PC-3 (cell line): ENCODE results near the gene TRABD2B.

ENCODE experiments used
- EZH2 ChIP-seq: fragments of 300-600 bp; sonication (generic); IDR thresholded peaks from one replicate; pipeline ENCODE4 v1.6.1; 2017; ENCODE audit warnings: antibody characterized with exemption, mild to moderate bottlenecking, low read length; ENCODE audit not compliant: unreplicated experiment
- EZH2phosphoT487 ChIP-seq: fragments of 300-600 bp; sonication (generic); IDR thresholded peaks from 2 replicates; pipeline ENCODE4 v1.6.1; 2018; ENCODE audit warnings: mild to moderate bottlenecking, antibody characterized with exemption, low read length, borderline replicate concordance
- TF ChIP-seq, protein P1 (sequence below): fragments of 300-600 bp; sonication (generic); conservative IDR thresholded peaks from 2 replicates; pipeline ENCODE4 v1.5.1; 2017; ENCODE audit warnings: antibody characterized with exemption, low read depth, mild to moderate bottlenecking, low read length

DNA sequence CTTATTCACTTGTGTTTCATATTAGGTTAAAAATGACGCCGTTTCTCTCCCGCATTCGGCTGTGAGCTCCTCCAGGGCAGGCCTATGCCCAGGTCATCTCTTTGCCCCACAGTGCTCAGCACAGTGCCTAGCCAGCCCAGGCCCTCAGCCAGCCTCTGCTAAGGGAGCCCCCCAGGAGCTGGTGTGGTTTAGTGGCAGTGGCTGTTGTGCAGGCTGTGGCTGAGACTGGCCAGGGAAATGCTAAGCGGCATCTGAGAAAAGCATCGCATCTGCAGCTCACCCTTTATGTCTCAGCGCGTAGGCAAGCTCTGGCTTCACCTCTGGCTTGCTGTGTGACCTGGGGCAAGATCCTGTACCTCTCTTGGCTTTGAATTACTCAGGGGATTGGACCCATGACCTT lies 275.1 kb downstream of the TRABD2B start:
- no peak for TF ChIP-seq EZH2
- TF ChIP-seq, protein P1, sequence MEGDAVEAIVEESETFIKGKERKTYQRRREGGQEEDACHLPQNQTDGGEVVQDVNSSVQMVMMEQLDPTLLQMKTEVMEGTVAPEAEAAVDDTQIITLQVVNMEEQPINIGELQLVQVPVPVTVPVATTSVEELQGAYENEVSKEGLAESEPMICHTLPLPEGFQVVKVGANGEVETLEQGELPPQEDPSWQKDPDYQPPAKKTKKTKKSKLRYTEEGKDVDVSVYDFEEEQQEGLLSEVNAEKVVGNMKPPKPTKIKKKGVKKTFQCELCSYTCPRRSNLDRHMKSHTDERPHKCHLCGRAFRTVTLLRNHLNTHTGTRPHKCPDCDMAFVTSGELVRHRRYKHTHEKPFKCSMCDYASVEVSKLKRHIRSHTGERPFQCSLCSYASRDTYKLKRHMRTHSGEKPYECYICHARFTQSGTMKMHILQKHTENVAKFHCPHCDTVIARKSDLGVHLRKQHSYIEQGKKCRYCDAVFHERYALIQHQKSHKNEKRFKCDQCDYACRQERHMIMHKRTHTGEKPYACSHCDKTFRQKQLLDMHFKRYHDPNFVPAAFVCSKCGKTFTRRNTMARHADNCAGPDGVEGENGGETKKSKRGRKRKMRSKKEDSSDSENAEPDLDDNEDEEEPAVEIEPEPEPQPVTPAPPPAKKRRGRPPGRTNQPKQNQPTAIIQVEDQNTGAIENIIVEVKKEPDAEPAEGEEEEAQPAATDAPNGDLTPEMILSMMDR = no peak
- no peak for TF ChIP-seq EZH2phosphoT487
